H1 (cell line): Measurements from ENCODE around the gene CYB561D2. TPM values are rescaled to one million over a fixed set of nuclear protein-coding genes. Genes with fewer than 3 reads are reported as not detected.
A peak's percentile ranks its signal among the peaks of the same experiment; 100 is the strongest.

Source experiments
- CHD1 ChIP-seq: IDR thresholded peaks from 2 replicates; pipeline ENCODE4 v1.6.1; 2012; ENCODE audit warnings: low read depth, low read length, improper control_type of control experiment
- CREB1 ChIP-seq: IDR thresholded peaks from 2 replicates; pipeline ENCODE4 v1.6.1; 2012; ENCODE audit warnings: inconsistent platforms
- EGR1 ChIP-seq: IDR thresholded peaks from 2 replicates; pipeline ENCODE4 v1.6.1; 2011; ENCODE audit warnings: low read depth, low read length, borderline replicate concordance
- GTF2F1 ChIP-seq: IDR thresholded peaks from 2 replicates; pipeline ENCODE4 v1.6.1; 2012; ENCODE audit warnings: low read depth, low read length, improper control_type of control experiment, borderline replicate concordance
- HDAC2 ChIP-seq, 2 experiments: fragments of 300-600 bp in 1 of 2; sonication (generic) in 1 of 2; IDR thresholded peaks; 2 replicates each; pipeline ENCODE4 v1.6.1; 2011 to 2012; ENCODE audit warnings: low read depth in 2 of 2, low read length in 2 of 2, mild to moderate bottlenecking in 2 of 2, moderate library complexity in 2 of 2, borderline replicate concordance in 1 of 2, inconsistent platforms in 1 of 2
- HDAC6 ChIP-seq: IDR thresholded peaks from one replicate; pipeline ENCODE4 v1.7.1; 2012; ENCODE audit warnings: low read depth, mild to moderate bottlenecking, inconsistent platforms, low read length, moderate library complexity
- JUND ChIP-seq: IDR thresholded peaks from 2 replicates; pipeline ENCODE4 v1.6.1; 2011; ENCODE audit warnings: mild to moderate bottlenecking, improper control_type of control experiment, low read length
- MAX ChIP-seq: IDR thresholded peaks from 2 replicates; pipeline ENCODE4 v1.6.1; 2012; ENCODE audit warnings: inconsistent platforms
- NANOG ChIP-seq: IDR thresholded peaks from 2 replicates; pipeline ENCODE4 v1.6.1; 2011; ENCODE audit warnings: low read length, low read depth, mild to moderate bottlenecking, inconsistent platforms; ENCODE audit not compliant: insufficient read depth, poor library complexity, severe bottlenecking
- RAD21 ChIP-seq, 2 experiments: IDR thresholded peaks in 1 of 2; conservative IDR thresholded peaks in 1 of 2; 2 replicates each; pipeline ENCODE4 v1.6.1; 2011; ENCODE audit warnings: low read depth in 2 of 2, low read length in 2 of 2, improper control_type of control experiment in 1 of 2, inconsistent platforms in 1 of 2, mild to moderate bottlenecking in 1 of 2, moderate library complexity in 1 of 2
- RBBP5 ChIP-seq: IDR thresholded peaks from 2 replicates; pipeline ENCODE4 v1.7.1; 2012; ENCODE audit warnings: low read depth, mild to moderate bottlenecking, inconsistent platforms, low read length, moderate library complexity, borderline replicate concordance
- SP4 ChIP-seq: IDR thresholded peaks from 2 replicates; pipeline ENCODE4 v1.6.1; 2012; ENCODE audit warnings: low read length, inconsistent platforms
- SRF ChIP-seq: IDR thresholded peaks from 2 replicates; pipeline ENCODE4 v1.6.1; 2011; ENCODE audit warnings: mild to moderate bottlenecking, low read depth, low read length, moderate library complexity
- SUZ12 ChIP-seq: fragments of 200-600 bp; sonication (generic); IDR thresholded peaks from 2 replicates; pipeline ENCODE4 v1.6.1; 2012; ENCODE audit warnings: mild to moderate bottlenecking, inconsistent platforms, low read length, moderate library complexity, mixed read lengths
- USF2 ChIP-seq: IDR thresholded peaks from 2 replicates; pipeline ENCODE4 v1.6.1; 2011; ENCODE audit warnings: low read length, improper control_type of control experiment
- YY1 ChIP-seq: IDR thresholded peaks from 2 replicates; pipeline ENCODE4 v1.6.1; 2011; ENCODE audit warnings: low read depth, mild to moderate bottlenecking, low read length
- ZNF274 ChIP-seq: IDR thresholded peaks from 2 replicates; pipeline ENCODE4 v1.7.0; 2012; ENCODE audit warnings: low read length, borderline replicate concordance; ENCODE audit errors: extremely low read depth
- polyA plus RNA-seq, 7 experiments: library from polyadenylated mRNA; depleted of rRNA in 3 of 7; stranded (reverse) in 5 of 7; unstranded in 2 of 7; fragments of >200 nt in 5 of 7; fragments of 200-250 nt in 2 of 7; gene quantifications; 1 replicate in 5 of 7; 2 replicates in 1 of 7; 4 replicates in 1 of 7; pipeline versions ENCODE4 v1.2.1 to v1.2.3, GENCODE V29; 2011 to 2013; ENCODE audit warnings: missing spikeins in 2 of 7, mixed read lengths in 2 of 7
- total RNA-seq: library from RNA; stranded (reverse); fragmentation: NEBNext Ultra II Directional; extraction: Animal tissue kit (Norgen Biotek cat#: 25700); gene quantifications from 2 replicates; pipeline ENCODE4 v1.2.1, GENCODE V29; 2021
- TF ChIP-seq, protein P1 (sequence below): IDR thresholded peaks from 2 replicates; pipeline ENCODE4 v1.6.1; 2011; ENCODE audit warnings: low read depth, mild to moderate bottlenecking, low read length; ENCODE audit not compliant: insufficient read depth

Gene CYB561D2
- total and polyA plus RNA-seq, 2 of the 8 experiments (the other 6 are each of a cell fraction or from before 2014, with no cell fraction given) = 9.8 to 34.0 TPM

GRCh38 chr3:50347187-50347813 lies 3.4 kb upstream of the CYB561D2 start (continued):
- TF ChIP-seq EGR1 (no peak), YY1 (no peak), NANOG (no peak), SP4 (no peak), GTF2F1 (no peak), SRF (no peak), SUZ12 (no peak), ZNF274 (no peak), CREB1 (0 out of 2 replicates have a peak, but pooled peaks have one; percentile 36), HDAC2 (IDR thresholded peaks at IDR 0.05; ENCODE audit: borderline replicate concordance in 1 of 2, low read depth in 2 of 2, low read length in 2 of 2) (no peak), MAX (0 out of 2 replicates have a peak, but pooled peaks have one; percentile 15), RBBP5 (no peak), USF2 (no peak), CHD1 (no peak), JUND (peak; percentile 85), RAD21 (IDR thresholded peaks at IDR 0.05 in 1 of 2, conservative IDR thresholded peaks at IDR 0.05 in 1 of 2; ENCODE audit: low read depth in 2 of 2, low read length in 2 of 2) (peak; percentile 76 to 80), HDAC6 (no peak)
- TF ChIP-seq, protein P1, sequence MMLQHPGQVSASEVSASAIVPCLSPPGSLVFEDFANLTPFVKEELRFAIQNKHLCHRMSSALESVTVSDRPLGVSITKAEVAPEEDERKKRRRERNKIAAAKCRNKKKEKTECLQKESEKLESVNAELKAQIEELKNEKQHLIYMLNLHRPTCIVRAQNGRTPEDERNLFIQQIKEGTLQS = 0 out of 2 replicates have a peak, but pooled peaks have one; percentile 5
